LNCaP clone FGC (cell line): ENCODE measurements around the gene RCAN3.

Source experiments
- DNase-seq: peaks from one replicate; pipeline ENCODE4 v3.0.0-alpha.2; 2011; ENCODE audit warnings: low read depth
- H3K4me3 ChIP-seq: 2 replicates; pipeline ENCODE4 v1.5.1; 2011; ENCODE audit warnings: mild to moderate bottlenecking, low read depth, low read length, control low read depth
- TF ChIP-seq, protein P1 (sequence below): IDR thresholded peaks from 2 replicates; pipeline ENCODE4 v1.5.1; 2012; ENCODE audit warnings: mild to moderate bottlenecking; ENCODE audit not compliant: control insufficient read depth, insufficient read depth; ENCODE audit errors: extremely low read depth

Gene RCAN3

DNA sequence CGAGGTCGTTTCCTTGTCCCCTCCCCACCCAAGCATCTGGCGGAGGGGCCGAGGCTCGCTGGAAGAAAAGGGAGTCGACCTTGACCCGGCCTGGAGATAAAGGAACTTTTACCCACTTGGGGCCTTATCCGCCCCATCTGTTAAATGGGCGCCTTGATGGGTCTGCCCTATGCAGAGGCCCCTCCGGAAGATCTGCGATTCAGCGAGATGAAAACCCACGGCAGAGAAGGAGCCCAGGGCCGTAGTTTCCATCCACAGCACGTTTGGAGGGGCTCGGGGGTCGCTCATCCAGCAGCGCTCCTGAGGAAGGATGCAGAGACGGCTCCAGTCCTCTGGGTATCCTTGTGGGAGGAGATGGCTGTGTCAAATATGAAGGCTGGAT is 53.8 kb downstream of the RCAN3 start:
- TF ChIP-seq, protein P1, sequence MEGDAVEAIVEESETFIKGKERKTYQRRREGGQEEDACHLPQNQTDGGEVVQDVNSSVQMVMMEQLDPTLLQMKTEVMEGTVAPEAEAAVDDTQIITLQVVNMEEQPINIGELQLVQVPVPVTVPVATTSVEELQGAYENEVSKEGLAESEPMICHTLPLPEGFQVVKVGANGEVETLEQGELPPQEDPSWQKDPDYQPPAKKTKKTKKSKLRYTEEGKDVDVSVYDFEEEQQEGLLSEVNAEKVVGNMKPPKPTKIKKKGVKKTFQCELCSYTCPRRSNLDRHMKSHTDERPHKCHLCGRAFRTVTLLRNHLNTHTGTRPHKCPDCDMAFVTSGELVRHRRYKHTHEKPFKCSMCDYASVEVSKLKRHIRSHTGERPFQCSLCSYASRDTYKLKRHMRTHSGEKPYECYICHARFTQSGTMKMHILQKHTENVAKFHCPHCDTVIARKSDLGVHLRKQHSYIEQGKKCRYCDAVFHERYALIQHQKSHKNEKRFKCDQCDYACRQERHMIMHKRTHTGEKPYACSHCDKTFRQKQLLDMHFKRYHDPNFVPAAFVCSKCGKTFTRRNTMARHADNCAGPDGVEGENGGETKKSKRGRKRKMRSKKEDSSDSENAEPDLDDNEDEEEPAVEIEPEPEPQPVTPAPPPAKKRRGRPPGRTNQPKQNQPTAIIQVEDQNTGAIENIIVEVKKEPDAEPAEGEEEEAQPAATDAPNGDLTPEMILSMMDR, result no peak
- H3K4me3 ChIP-seq, result no peak overlapping the region
- DNase-seq, result no peak

DNA sequence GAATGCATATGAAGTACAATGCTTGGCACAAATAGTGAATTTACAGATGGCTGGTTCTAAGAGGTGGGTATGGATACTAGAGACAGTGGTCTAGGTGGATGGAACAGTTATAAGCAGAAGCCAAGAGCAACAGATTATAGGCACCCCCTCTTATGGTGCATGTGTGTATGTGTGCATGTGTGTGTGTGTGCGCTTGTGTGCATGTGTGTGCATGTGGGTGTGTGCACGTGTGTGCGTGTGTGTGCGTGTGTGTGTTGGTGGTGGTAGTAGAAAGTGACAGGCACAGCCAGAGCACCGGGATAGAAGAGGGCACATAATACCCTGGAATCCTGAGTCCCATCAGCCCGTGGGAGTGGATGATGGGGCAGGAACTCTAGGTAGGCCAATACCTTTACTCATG is 54.6 kb downstream of the RCAN3 start:
- TF ChIP-seq, protein P1, result no peak
- no peak overlapping the region for H3K4me3 ChIP-seq
- DNase-seq, result no peak

DNA sequence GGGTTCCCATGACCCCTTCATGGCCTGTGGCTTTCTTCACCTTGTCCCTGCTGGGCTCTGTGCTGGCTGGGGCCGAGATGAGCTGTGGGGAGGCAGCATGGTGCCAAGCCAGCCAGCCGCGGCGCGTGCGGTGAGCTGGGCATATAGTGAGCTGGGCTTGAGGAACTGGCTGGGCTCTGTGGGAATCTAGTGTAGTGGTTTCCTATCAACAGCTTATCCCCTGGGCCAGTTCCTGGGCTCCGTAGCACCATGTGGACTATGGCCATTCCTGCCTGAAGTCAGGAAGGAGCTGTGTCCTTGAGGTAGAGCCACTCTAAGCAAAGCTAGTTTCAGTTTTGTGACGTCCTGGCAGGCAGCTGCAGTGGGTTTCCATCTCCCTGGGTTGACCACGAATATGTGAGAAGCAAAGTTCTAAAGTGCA is 55.1 kb downstream of the RCAN3 start:
- TF ChIP-seq, protein P1, result no peak
- no peak overlapping the region for H3K4me3 ChIP-seq
- DNase-seq, result no peak

DNA sequence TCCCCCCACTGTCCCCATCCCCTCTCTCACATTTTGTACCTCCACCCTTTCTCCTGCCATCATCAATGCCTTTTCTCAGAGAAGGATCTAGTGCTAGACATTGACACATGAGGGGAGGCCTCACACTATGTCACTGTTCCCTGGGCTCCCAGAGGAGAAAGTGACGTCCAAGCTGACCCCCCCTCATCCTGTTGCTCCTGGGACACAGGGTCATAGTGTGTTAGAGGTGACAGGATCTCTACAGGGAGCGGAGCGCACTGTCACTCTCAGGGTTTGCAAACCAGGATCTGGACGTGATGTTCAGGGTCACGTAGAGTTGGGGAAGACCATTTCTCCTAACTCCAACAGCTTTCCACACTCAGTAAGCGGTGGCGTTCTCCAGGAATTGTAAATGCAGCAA is 55.8 kb downstream of the RCAN3 start:
- DNase-seq, result no peak
- no peak overlapping the region for H3K4me3 ChIP-seq
- TF ChIP-seq, protein P1, result no peak

DNA sequence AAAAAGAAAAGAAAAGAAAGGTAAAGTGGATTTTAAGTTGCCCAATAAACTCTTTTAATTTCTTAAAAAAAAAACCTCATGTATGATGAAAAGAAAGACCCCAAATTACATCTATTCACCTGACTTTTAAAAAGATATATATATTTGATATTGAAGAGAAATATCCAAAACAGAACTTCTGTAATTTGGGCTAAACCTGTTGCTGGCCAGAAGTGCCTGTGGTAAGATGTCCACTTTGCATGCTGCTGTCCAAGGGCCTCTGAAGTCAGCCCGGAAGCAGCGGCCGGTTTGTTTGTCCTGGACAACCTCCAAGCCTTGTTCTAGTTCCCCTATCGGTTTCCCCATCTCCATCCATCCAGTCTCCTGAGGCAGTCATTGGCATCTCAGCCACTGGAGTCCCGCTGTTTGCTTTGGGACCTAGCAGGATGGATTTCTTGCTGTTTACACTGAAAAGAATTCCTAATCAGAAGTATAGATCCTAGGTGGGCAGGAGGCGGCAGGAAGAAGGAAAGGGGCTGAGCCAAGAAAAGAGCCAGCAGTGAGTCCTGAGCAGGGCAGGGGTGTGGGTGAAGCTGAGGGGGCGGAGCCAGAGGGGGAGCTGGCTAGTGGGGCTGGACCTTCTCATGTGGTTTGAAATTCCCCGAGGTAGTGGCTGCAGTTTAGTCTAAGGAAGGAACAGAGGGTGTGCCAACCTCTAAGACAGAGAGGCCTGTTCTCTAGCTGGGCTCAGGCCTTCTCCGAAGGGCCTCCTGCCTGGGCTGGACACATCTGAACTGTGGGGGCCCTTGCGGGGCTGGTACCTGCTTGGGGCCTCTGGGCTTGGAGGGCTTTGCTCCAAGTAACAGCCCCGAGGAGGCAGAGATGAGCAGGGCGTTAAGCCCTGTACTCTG is 56.5 kb downstream of the RCAN3 start:
- DNase-seq, result peak; percentile 79
- H3K4me3 ChIP-seq, result no peak overlapping the region
- TF ChIP-seq, protein P1, result no peak

DNA sequence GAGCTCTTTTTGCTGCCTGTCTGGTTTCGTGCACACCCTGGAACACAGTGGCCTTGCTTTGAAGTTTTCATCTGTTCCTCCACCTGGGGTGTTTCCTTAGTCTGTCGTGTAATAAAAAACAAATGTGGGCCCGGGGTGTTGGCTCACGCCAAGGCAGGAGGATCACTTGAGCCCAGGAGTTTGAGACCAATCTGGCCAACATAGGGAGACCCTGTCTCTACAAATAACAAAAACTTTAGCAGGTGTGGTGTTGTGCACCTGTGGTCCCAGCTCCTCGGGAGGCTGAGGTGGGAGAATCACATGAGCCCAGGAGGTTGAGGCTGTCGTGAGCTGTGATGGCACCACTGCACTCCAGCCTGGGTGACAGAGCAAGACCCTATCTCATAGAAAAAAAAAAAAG is 57.7 kb downstream of the RCAN3 start:
- DNase-seq, result no peak
- no peak overlapping the region for H3K4me3 ChIP-seq
- TF ChIP-seq, protein P1, result no peak

DNA sequence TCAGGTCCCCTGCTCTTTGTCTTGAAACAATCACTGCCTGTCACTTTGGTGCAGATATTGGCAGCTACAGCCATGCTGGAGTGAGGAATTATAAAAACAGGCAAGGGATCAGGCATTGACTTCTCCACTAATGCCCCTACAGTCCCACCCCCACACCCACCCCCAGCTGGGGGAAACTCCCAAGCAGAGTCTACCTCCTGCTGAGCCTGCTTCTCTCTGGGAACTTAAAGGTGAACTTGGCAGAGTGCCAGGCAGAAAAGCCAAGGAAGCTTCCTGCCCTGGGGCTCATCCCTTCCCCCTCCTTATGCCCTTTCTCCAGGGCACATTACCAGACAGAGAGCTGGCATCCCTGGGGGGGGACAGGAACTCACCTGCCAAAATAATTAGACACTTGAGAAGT is 60.0 kb downstream of the RCAN3 start:
- H3K4me3 ChIP-seq, result no peak overlapping the region
- peak; percentile 11 for DNase-seq
- TF ChIP-seq, protein P1, result no peak
